SK-N-SH treated with all-trans-retinoic acid at 6 μM for 48 hours (cell line): Measurements from ENCODE around the gene AUTS2.
A peak's percentile ranks its signal among the peaks of the same experiment; 100 is the strongest.

Experiments
- ATAC-seq: fragments of 200-7000 bp; cut with Tn5 transposase; 3 replicates; pipeline ENCODE4 v1.9.1; 2020; ENCODE audit warnings: mild to moderate bottlenecking, moderate library complexity
- ARNTL ChIP-seq: fragments of 450-650 bp; formaldehyde crosslinking; IDR thresholded peaks from 2 replicates; pipeline ENCODE4 v1.5.0; 2020; ENCODE audit warnings: low read depth, mild to moderate bottlenecking, moderate library complexity, borderline replicate concordance
- BACH2 ChIP-seq: fragments of 250-450 bp; sonication (Bioruptor Pico); IDR thresholded peaks from 2 replicates; pipeline ENCODE4 v1.9.0; 2021; ENCODE audit warnings: mild to moderate bottlenecking, borderline replicate concordance
- CSDC2 ChIP-seq: fragments of 250-450 bp; sonication (Bioruptor Pico); IDR thresholded peaks from 2 replicates; pipeline ENCODE4 v1.5.0; 2020; ENCODE audit warnings: mild to moderate bottlenecking, moderate library complexity
- CSRNP3 ChIP-seq: fragments of 250-450 bp; sonication (Bioruptor Pico); IDR thresholded peaks from 2 replicates; pipeline ENCODE4 v1.5.1; 2021; ENCODE audit warnings: mild to moderate bottlenecking, moderate library complexity
- ESRRG ChIP-seq: fragments of 250-450 bp; sonication (Bioruptor Pico); IDR thresholded peaks from 2 replicates; pipeline ENCODE4 v1.6.1; 2021; ENCODE audit warnings: mild to moderate bottlenecking
- GLIS3 ChIP-seq: fragments of 250-450 bp; sonication (Bioruptor Pico); IDR thresholded peaks from 2 replicates; pipeline ENCODE4 v1.5.0; 2020; ENCODE audit warnings: mild to moderate bottlenecking, moderate library complexity
- ISL1 ChIP-seq: fragments of 250-450 bp; sonication (Bioruptor Pico); IDR thresholded peaks from 2 replicates; pipeline ENCODE4 v2.1.2; 2022; ENCODE audit warnings: mild to moderate bottlenecking, moderate library complexity
- OSR1 ChIP-seq: fragments of 250-450 bp; sonication (Bioruptor Pico); IDR thresholded peaks from 2 replicates; pipeline ENCODE4 v1.8.0; 2022; ENCODE audit warnings: moderate library complexity, mild to moderate bottlenecking, inconsistent platforms
- PATZ1 ChIP-seq: fragments of 250-450 bp; sonication (Bioruptor Pico); IDR thresholded peaks from 2 replicates; pipeline ENCODE4 v1.8.0; 2020; ENCODE audit warnings: mild to moderate bottlenecking, moderate library complexity, borderline replicate concordance
- POU6F1 ChIP-seq: fragments of 250-450 bp; sonication (Bioruptor Pico); IDR thresholded peaks from 2 replicates; pipeline ENCODE4 v1.8.0; 2021; ENCODE audit warnings: low read depth, mild to moderate bottlenecking, moderate library complexity, borderline replicate concordance
- PPARA ChIP-seq: fragments of 250-450 bp; sonication (Bioruptor Pico); IDR thresholded peaks from 2 replicates; pipeline ENCODE4 v1.5.0; 2020; ENCODE audit warnings: mild to moderate bottlenecking, borderline replicate concordance
- RARB ChIP-seq: fragments of 250-450 bp; sonication (Bioruptor Pico); IDR thresholded peaks from 2 replicates; pipeline ENCODE4 v1.8.0; 2021; ENCODE audit warnings: mild to moderate bottlenecking, moderate library complexity
- TCF4 ChIP-seq: fragments of 250-450 bp; sonication (Bioruptor Pico); IDR thresholded peaks from 2 replicates; pipeline ENCODE4 v1.8.0; 2021; ENCODE audit warnings: mild to moderate bottlenecking, moderate library complexity, borderline replicate concordance
- TOX ChIP-seq: fragments of 250-450 bp; sonication (Bioruptor Pico); IDR thresholded peaks from 2 replicates; pipeline ENCODE4 v1.8.0; 2021; ENCODE audit warnings: mild to moderate bottlenecking, moderate library complexity, borderline replicate concordance
- TSHZ2 ChIP-seq: fragments of 250-450 bp; sonication (Bioruptor Pico); IDR thresholded peaks from 2 replicates; pipeline ENCODE4 v1.5.0; 2020; ENCODE audit warnings: mild to moderate bottlenecking, moderate library complexity
- ZC3H10 ChIP-seq: fragments of 250-450 bp; sonication (Bioruptor Pico); IDR thresholded peaks from 2 replicates; pipeline ENCODE4 v1.5.1; 2021; ENCODE audit warnings: mild to moderate bottlenecking, moderate library complexity
- ZFP3 ChIP-seq: fragments of 250-450 bp; sonication (Bioruptor Pico); IDR thresholded peaks from 2 replicates; pipeline ENCODE4 v1.5.0; 2020; ENCODE audit warnings: mild to moderate bottlenecking, moderate library complexity
- ZFP30 ChIP-seq: fragments of 450-650 bp; formaldehyde crosslinking; IDR thresholded peaks from 2 replicates; pipeline ENCODE4 v1.5.0; 2022; ENCODE audit warnings: mild to moderate bottlenecking, moderate library complexity
- ZNF565 ChIP-seq: fragments of 450-650 bp; formaldehyde crosslinking; conservative IDR thresholded peaks from 2 replicates; pipeline ENCODE4 v1.5.0; 2020; ENCODE audit warnings: low read depth, mild to moderate bottlenecking, moderate library complexity
- ZNF70 ChIP-seq: fragments of 450-650 bp; formaldehyde crosslinking; IDR thresholded peaks from 2 replicates; pipeline ENCODE4 v1.5.0; 2020; ENCODE audit warnings: mild to moderate bottlenecking, moderate library complexity
- ZNF8 ChIP-seq: fragments of 450-650 bp; formaldehyde crosslinking; IDR thresholded peaks from 2 replicates; pipeline ENCODE4 v1.5.0; 2020; ENCODE audit warnings: mild to moderate bottlenecking, moderate library complexity

The AUTS2 gene

GRCh38 chr7:70268179-70268578, 669.9 kb downstream of the AUTS2 start:
- ATAC-seq: no peak
- TF ChIP-seq ZFP3 (CRISPR knock-in tag) (no peak), PPARA (CRISPR knock-in tag) (no peak), ARNTL (CRISPR knock-in tag) (no peak), ISL1 (CRISPR knock-in tag) (no peak), BACH2 (no peak), TSHZ2 (CRISPR knock-in tag) (no peak), ZC3H10 (CRISPR knock-in tag) (no peak), ZNF8 (CRISPR knock-in tag) (no peak), POU6F1 (CRISPR knock-in tag) (no peak), PATZ1 (CRISPR knock-in tag) (no peak), CSRNP3 (no peak), ZFP30 (CRISPR knock-in tag) (no peak), ESRRG (no peak), GLIS3 (CRISPR knock-in tag) (no peak), TOX (no peak), ZNF70 (CRISPR knock-in tag) (no peak), OSR1 (no peak), ZNF565 (CRISPR knock-in tag) (no peak), CSDC2 (CRISPR knock-in tag) (no peak)

GRCh38 chr7:70270149-70270548, 671.9 kb downstream of the AUTS2 start:
- TF ChIP-seq ZFP3 (CRISPR knock-in tag) (peak; percentile 98), PPARA (CRISPR knock-in tag) (no peak), RARB (CRISPR knock-in tag) (no peak)
- ATAC-seq: no peak

- ATAC-seq: peak; percentile 86
- TF ChIP-seq PATZ1 (CRISPR knock-in tag) (peak; percentile 98), ZNF70 (CRISPR knock-in tag) (no peak), ZFP3 (CRISPR knock-in tag) (no peak; the same call in 1 of the 2 replicates), OSR1 (no peak), CSDC2 (CRISPR knock-in tag) (no peak), TSHZ2 (CRISPR knock-in tag) (peak; percentile 91; the same call in 1 of the 2 replicates), POU6F1 (CRISPR knock-in tag) (peak; percentile 97), BACH2 (no peak), TCF4 (CRISPR knock-in tag) (peak; percentile 84; the same call in 1 of the 2 replicates), CSRNP3 (peak; percentile 86; the same call in 1 of the 2 replicates), ESRRG (no peak), ZNF8 (CRISPR knock-in tag) (no peak), GLIS3 (CRISPR knock-in tag) (peak; percentile 69; the same call in 1 of the 2 replicates)
Observed at GRCh38 chr7:70271617-70272081, 673.4 kb downstream of the AUTS2 start.
